Measurements from ENCODE around the gene PDE12.
"Not testable (repeated sequence)": the region's sequence is repeated elsewhere in the genome, so short reads cannot be mapped to it uniquely, and the experiment has no call there.

The PDE12 gene

DNA sequence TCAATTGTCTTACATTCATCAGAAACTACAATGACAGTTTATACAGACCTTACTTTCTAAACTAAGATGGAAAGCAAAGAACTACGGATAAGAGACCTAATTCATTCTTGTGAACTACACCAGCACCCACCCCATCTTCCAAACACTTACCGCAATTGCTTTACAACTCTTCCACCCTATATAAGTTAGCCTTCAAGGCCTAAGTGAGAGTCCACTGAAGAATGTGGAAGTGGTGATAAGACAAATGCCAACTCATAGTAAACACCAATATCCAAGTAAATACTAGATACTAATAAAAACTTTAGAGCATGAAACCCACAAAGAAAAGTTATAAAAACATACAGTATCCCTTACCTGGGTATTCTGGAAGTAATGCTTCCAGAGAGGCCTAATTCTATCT is 27.5 kb downstream of the PDE12 start:
- DNase-seq (ENCODE audit: low read depth in 2 of 2) = no peak

DNA sequence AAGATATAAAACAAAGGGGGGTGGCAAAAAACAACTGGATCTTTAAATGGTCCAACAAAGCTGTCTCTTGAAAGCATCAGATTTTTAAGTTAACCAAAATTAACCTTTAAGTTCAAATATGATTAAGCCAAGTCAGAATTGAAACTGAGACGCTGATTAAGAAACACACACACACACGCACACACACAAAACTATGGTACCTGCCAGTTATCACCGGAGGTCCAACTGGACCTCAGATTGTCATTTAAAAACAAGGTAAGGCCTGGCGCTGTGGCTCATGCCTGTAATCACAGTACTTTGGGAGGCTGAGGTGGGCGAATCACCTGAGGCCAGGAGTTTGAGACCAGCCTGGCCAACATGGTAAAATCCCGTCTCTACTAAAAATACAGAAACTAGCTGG is 30.7 kb downstream of the PDE12 start:
- no peak for DNase-seq (ENCODE audit: low read depth in 2 of 2)

DNA sequence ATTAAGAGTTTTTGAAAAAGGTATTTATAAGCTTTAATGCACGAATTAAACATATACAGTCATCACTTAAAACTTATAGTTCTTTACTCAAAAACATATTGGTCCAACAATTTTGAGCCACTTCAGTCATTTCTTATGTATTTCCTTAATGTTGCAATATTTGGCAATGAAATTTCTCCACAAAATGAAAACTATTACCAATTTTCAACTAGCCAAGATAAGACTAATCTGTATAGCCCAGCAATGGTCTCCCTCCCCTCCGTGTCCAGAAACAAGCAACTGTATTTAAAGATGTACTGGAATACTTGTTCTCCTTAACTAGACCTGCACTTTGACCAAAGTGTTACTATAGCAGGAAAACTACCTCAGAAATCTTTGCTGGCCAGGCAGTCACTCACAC is 31.8 kb downstream of the PDE12 start:
- no peak for DNase-seq (ENCODE audit: low read depth in 2 of 2)

DNA sequence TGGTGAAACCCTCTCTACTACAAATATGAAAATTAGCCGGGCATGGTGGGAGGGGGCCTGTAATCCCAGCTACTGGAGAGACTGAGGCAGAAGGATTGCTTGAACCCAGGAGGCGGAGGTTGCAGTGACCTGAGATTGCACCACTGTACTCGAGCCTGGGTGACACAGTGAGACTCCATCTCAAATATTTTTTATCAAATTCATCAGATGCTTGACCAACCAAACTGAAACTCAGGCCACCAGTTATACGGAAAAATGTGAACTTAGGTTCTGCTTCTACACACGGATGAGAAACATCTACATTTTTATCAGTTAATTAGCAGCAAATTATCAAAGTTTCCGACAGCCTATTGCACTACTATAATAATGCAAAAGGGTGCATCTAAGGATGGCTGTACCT is 36.2 kb downstream of the PDE12 start:
- DNase-seq (ENCODE audit: low read depth in 2 of 2) = no peak

DNA sequence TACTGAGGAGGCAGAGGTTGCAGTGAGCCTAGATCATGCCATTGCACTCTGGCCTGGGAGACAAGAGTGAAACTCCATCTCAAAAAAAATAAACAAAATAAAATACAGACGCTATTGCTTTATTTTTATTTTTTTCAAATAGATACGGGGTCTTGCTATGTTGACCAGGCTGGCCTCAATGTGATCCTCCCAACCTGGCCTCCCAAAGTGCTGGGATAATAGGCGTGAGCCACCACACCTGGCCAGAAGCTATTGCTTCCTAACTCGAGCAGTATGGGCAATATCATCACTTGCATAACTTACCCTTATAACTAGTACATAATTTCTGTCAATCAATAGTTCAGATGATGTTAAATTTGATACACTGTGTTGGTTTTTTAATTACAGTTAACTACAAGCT is 38.1 kb downstream of the PDE12 start:
- DNase-seq (ENCODE audit: low read depth in 2 of 2) = no peak

DNA sequence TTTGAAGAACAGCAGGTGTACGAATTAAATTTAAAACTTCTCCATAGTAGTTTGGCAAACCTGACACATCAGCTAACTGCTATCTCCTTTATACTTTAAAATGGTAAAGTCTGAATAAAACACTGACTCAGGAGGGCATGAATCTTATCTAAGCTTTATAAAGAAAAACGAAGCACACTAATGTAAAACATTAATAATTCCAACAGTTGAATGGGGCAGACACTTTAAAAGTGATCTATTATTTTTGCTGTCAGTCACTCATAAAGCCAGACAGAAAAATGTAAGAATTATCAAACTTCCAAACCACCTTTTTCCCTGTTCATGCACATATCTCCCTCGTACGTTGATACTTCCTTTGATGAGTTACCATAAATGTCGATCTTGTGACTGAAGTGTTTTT is 38.5 kb downstream of the PDE12 start:
- DNase-seq (ENCODE audit: low read depth in 2 of 2) = no peak

DNA sequence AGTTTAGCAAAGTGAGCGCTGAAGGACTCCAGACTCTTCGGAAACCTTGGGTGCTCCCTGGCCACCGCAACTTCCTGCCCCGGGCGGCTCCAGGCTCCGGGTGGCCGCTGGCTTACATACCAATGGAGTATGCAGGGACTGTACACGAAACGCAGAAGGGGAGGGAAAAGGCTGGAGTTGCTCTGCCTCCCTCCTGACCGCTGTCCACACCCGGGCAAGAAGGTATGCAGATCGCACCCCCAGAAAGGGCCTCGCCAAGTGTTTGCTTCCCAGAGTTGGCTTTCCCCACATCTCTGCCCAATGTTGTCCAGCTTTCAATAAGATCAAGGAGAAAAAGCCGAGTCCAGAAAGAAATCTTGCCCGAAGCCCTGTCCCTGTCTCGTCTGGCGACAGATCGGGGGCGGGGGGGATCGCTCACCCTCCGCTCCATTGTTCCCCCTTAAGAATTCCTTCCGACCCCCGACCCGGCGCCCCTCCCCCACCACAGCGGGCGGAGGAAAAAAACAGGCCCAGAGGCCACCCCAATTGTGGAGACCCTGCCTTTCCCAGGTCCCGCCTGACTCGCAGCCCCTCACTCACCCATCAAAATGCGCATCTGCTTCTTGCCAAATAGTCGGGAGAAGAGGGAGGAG is 40.5 kb downstream of the PDE12 start:
- DNase-seq (ENCODE audit: low read depth in 2 of 2) = peak; percentile 41 to 45

DNA sequence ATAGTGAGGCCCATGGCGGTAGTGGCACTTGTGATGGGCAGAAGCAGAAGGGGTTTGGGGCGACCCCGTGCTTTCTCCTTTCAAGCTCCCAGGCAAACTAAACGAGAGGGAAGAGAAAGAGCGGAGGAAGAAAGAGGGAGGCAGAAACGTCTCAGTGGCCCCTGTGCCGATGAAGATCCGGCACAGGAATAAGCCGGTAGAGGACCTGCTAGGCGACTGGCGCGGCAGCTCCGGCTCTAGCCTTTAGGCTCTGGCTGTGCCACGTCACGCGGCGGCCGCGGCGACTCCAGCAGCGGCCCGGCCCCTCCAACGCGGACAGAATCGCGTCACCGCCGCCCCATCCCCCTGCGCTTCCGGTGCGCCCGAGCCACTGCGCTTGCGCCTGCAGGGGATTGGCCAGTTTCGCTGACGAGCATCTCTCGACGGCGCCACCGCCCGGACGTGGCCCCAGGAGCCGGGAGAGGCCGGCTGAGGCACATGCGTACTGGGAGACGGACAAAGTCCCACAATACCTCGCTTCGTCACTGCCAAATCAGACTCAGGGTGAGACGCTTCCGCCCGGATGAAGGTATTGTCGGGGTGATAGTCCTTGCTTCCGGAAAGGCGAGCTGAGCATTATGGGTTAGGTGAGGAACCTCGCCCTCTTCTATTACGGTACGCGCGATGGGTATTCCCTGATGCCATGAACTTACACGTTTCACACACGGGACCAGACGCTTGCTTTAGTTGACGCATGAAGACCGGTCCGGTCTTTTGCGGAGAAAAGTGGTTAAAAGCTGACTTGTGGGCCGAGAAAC is 41.3 kb downstream of the PDE12 start, which contains the start of gene ARF4:
Gene ARF4, minus strand, starts transcription at position 218 of the 797 bp plus-strand sequence. Its CDS starts 204 bp downstream, at position 14.
- peak; percentile 98 to 100 for DNase-seq (ENCODE audit: low read depth in 2 of 2)

DNA sequence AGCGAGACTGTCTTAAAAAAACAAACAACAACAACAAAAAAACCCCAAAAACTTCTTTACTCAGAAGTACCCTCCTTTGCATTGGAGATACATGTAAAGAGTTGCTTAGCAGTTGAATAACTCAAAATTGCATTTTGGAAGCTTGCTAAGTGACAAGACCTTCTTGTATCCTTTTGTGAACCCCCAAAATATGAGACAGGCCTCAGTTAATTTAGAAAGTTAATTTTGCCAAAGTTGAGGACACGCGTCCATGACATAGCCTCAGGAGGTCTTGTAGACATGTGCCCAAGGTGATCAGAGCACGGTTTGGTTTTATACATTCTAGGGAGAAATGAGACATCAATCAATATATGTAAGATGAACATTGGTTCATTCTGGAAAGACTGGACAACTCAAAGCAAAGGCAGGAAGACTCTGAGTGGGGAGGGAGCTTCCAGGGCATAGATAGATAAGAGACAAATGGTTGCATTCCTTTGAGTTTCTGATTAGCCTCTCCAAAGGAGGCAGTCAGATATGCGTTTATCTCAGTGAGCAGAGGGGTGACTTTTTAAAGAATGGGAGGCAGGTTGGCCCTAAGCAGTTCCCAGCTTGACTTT is 42.8 kb downstream of the PDE12 start:
- DNase-seq (ENCODE audit: low read depth in 2 of 2) = no peak

DNA sequence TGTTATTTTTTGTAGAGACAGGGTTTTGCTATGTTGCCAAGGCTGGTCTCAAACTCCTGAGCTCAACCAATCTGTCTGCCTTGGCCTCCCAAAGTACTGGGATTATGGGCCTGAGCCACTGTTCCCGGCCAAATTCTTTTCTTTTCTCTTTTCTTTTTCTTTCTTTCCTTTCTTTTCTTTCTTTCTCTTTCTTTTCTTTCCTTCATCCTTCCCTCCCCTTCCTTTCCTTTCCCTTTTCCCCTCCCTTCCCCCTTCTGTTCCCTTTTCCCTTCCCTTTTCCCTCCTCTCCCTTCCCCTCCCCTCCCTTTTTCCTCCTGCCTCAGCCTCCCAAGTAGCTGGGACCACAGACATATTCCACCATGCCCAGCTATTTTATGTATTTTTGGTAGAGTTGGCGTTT is 44.1 kb downstream of the PDE12 start:
- no peak for DNase-seq (ENCODE audit: low read depth in 2 of 2)

DNA sequence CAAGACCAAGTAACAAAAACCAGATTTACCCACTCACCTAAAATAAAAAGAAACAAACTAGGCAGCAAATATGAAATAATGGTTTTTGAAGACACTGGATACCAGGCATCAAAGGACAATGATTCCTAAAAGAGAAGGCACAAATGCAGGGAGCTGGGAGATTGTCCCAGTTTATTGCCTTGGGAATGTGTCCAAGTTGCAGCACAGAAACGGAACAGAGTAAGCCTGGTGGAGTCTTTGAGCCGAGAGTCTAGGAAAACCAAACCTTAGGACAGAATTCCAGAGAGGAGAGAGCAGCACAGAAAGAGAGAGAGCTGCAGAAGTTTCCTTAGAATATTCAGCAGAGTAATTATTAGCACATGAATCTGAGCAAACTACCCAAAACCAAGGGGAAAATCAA is 48.9 kb downstream of the PDE12 start:
- DNase-seq (ENCODE audit: low read depth in 2 of 2) = no peak

DNA sequence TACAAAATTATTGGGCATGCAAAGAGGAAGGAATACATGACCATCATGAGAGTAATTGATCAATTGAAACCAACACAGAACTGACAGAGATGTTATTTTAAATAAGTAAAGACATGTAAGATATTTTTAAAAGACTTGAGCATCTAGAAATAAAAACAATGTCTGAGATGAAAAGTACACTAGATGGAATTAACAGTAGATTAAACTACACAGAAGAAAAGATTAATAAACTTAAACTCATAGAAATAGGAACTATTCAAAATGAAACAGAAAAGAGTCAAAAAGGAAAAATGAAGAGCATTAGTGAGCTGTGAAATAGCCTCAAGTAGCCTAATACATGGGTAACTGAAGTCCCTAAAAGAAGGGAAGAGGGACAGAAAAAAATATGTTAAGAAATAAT is 49.6 kb downstream of the PDE12 start:
- no peak for DNase-seq (ENCODE audit: low read depth in 2 of 2)

DNA sequence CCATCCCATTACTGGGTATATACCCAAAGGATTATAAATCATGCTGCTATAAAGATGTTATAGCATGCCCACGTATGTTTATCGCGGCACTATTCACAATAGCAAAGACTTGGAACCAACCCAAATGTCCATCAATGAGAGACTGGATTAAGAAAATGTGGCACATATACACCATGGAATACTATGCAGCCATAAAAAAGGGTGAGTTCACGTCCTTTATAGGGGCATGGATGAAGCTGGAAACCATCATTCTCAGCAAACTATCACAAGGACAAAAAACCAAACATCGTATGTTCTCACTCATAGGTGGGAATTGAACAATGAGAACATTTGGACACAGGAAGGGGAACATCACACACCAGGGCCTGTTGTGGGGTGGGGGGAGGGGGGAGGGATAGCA is 55.8 kb downstream of the PDE12 start:
- not testable (repeated sequence) for DNase-seq (ENCODE audit: low read depth in 2 of 2)

DNA sequence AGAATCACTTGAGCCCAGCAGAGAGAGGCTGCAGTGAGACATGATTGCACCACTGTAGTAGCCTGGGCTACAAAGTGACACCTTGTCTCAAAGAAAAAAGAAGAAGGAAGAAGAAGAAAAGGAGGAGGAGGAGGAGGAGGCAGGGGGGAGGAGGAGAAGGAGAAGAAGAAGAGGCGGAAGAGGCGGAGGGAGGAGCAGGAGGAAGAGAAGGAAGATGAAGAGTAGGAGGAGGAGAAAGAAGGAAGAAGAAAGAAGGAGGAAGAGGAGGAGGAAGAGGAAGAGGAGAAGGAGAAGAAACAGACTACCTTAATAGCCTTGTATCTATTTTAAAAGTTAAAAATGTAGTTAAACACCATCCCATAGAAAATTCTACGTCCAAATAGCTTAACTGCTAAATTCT is 60.2 kb downstream of the PDE12 start:
- no peak for DNase-seq (ENCODE audit: low read depth in 2 of 2)
